Activated CD8-positive, alpha-beta memory T cell treated with anti-CD3 and anti-CD28 coated beads, Interleukin-2, amount 50 U/mL, for 1 hour (primary cell): ENCODE results near the gene BAAT.

Source experiments
- DNase-seq: peaks from one replicate; pipeline ENCODE4 v3.0.0-alpha.2; 2020; ENCODE audit errors: extremely low read depth

The BAAT gene

GRCh38 chr9:101398930-101399642 is 14.3 kb upstream of the BAAT start:
- DNase-seq: no peak

- DNase-seq: peak; percentile 94
These were observed 13.5 kb upstream of the BAAT start, which contains the start of the genes MRPL50 and ZNF189 for GRCh38 chr9:101398068-101398929. Gene MRPL50 (minus strand): TSS chr9:101398618. CDS start chr9:101398592, 26 bp downstream. Gene ZNF189 (plus strand): TSS chr9:101398851. CDS start chr9:101399157, 306 bp downstream.

- DNase-seq: no peak
These were observed 12.9 kb upstream of the BAAT start for GRCh38 chr9:101397746-101398067.

- DNase-seq: no peak
These were observed 9.9 kb upstream of the BAAT start for GRCh38 chr9:101394687-101395086.

- no peak for DNase-seq
These were observed 8.3 kb upstream of the BAAT start for GRCh38 chr9:101393135-101393534.

- no peak for DNase-seq
These were observed 3.7 kb upstream of the BAAT start for GRCh38 chr9:101388507-101388993.

- no peak for DNase-seq
These were observed 3.2 kb upstream of the BAAT start for GRCh38 chr9:101387871-101388506.

- no peak for DNase-seq
These were observed 1.4 kb downstream of the BAAT start for GRCh38 chr9:101383361-101383760.

GRCh38 chr9:101381833-101382342 is 2.9 kb downstream of the BAAT start:
- DNase-seq: no peak

- DNase-seq: no peak
These were observed 3.7 kb downstream of the BAAT start for GRCh38 chr9:101381118-101381517.

- DNase-seq: no peak
These were observed 4.5 kb downstream of the BAAT start for GRCh38 chr9:101380295-101380694.

- no peak for DNase-seq
These were observed 8.5 kb downstream of the BAAT start for GRCh38 chr9:101376111-101376848.

GRCh38 chr9:101375546-101375945 is 9.3 kb downstream of the BAAT start:
- DNase-seq: no peak

GRCh38 chr9:101372327-101373118 is 12.3 kb downstream of the BAAT start:
- DNase-seq: no peak

- no peak for DNase-seq
These were observed 13.0 kb downstream of the BAAT start for GRCh38 chr9:101371813-101372212.

- DNase-seq: no peak
These were observed 14.8 kb downstream of the BAAT start for GRCh38 chr9:101369884-101370531.

GRCh38 chr9:101369286-101369685 is 15.5 kb downstream of the BAAT start:
- DNase-seq: no peak

- no peak for DNase-seq
These were observed 17.5 kb downstream of the BAAT start for GRCh38 chr9:101367323-101367722.

GRCh38 chr9:101366038-101366756 is 18.6 kb downstream of the BAAT start:
- no peak for DNase-seq
